ENCODE measurements around the gene TOMM70. TPM values are rescaled to one million over a fixed set of nuclear protein-coding genes. Genes with fewer than 3 reads are reported as not detected.

TOMM70 gene
- total and polyA plus RNA-seq, 2 of the 8 experiments (the other 6 are each of a cell fraction or from before 2014, with no cell fraction given): 10.9 to 52.1 TPM

GRCh38 chr3:100386437-100387074, 14.3 kb downstream of the TOMM70 start:
- Histone ChIP-seq H3K4ac (replicated peaks; ENCODE audit: insufficient read length, low read depth, low read length) (no peak overlapping the region), H3K27ac (ENCODE audit: low read depth, low read length) (no peak overlapping the region), H2AK5ac (ENCODE audit: low read depth, low read length) (no peak overlapping the region), H3K27me3 (replicated peaks in 1 of 4; ENCODE audit: control insufficient read depth in 3 of 4, extremely low read depth in 1 of 4, insufficient read depth in 3 of 4, low read length in 3 of 4) (no peaks in the 10 kb centered on the region), H3K79me1 (ENCODE audit: low read depth, low read length) (no peaks in the 10 kb centered on the region; the same call in 1 of the 2 replicates), H4K8ac (ENCODE audit: extremely low read depth, insufficient read depth, low read length) (no peak overlapping the region), H3K79me2 (ENCODE audit: control insufficient read depth in 1 of 2, insufficient read depth in 2 of 2, low read length in 2 of 2) (peaks cover 3 to 42% of the 10 kb centered on the region in 2 experiments; a peak in 3 of 4 replicates), H2AFZ (ENCODE audit: low read length) (no peak overlapping the region), H2BK120ac (replicated peaks; ENCODE audit: low read depth, low read length) (no peak overlapping the region), H4K5ac (ENCODE audit: insufficient read length, low read depth, low read length) (no peak overlapping the region), H3K36me3 (ENCODE audit: control insufficient read depth in 2 of 4, insufficient read depth in 4 of 4, low read length in 3 of 4) (peaks cover 0 to 50% (median 18%) of the 10 kb centered on the region in 4 experiments; a peak in 7 of 8 replicates), H3K56ac (replicated peaks; ENCODE audit: insufficient read length, low read depth, low read length) (no peak overlapping the region), H3K4me2 (ENCODE audit: insufficient read depth in 1 of 2, low read depth in 2 of 2, low read length in 2 of 2) (no peak overlapping the region), H2BK15ac (ENCODE audit: low read length) (no peak overlapping the region), H3K9me3 (ENCODE audit: insufficient read depth in 2 of 2, low read depth in 1 of 2, low read length in 1 of 2) (no peaks in the 10 kb centered on the region), H3K23ac (ENCODE audit: insufficient read length) (no peak overlapping the region), H2BK12ac (ENCODE audit: low read depth, low read length) (no peak overlapping the region), H3K23me2 (ENCODE audit: low read depth, low read length) (no peaks in the 10 kb centered on the region), H4K20me1 (replicated peaks in 1 of 2; ENCODE audit: control insufficient read depth in 1 of 2, insufficient read depth in 2 of 2, low read length in 2 of 2) (peaks cover 2% of the 10 kb centered on the region in 2 experiments), H2BK20ac (ENCODE audit: low read length) (no peak overlapping the region), H3K18ac (ENCODE audit: extremely low read depth, low read length) (no peak overlapping the region), H3K4me1 (replicated peaks in 1 of 4; ENCODE audit: control insufficient read depth in 3 of 4, insufficient read depth in 4 of 4, low read length in 3 of 4) (no peaks in the 10 kb centered on the region), H3K9ac (replicated peaks in 1 of 4; ENCODE audit: extremely low read depth in 1 of 4, low read depth in 3 of 4, low read length in 3 of 4) (no peak overlapping the region), H4K91ac (replicated peaks; ENCODE audit: insufficient read length, low read length) (no peak overlapping the region), H3K14ac (ENCODE audit: insufficient read length) (no peak overlapping the region), H3K4me3 (ENCODE audit: extremely low read depth in 1 of 4, insufficient read depth in 2 of 4, low read depth in 3 of 4, low read length in 4 of 4) (no peak overlapping the region), H2BK5ac (ENCODE audit: low read depth, low read length) (no peak overlapping the region)
- CTCF ChIA-PET (ENCODE audit: partially characterized antibody): interaction anchor here (1.2 to 1.9 kb wide), 4 partner anchors 15 to 248 kb away, joined by 3 to 6 read pairs (median 4); no protein-coding TSS in a partner anchor
- TF ChIP-seq CBX8 (IDR thresholded peaks at IDR 0.05; ENCODE audit: borderline replicate concordance, low read depth, low read length) (no peak), SIN3A (conservative IDR thresholded peaks at IDR 0.05 in 1 of 2, IDR thresholded peaks at IDR 0.05 in 1 of 2; ENCODE audit: low read depth in 1 of 2, low read length in 2 of 2) (no peak), RNF2 (IDR thresholded peaks at IDR 0.05; ENCODE audit: borderline replicate concordance, low read depth, low read length, missing control alignments, poor library complexity, severe bottlenecking) (no peak), CREB1 (IDR thresholded peaks at IDR 0.05) (no peak), CEBPB (IDR thresholded peaks at IDR 0.05; ENCODE audit: low read depth, low read length) (no peak), SIRT6 (IDR thresholded peaks at IDR 0.05; ENCODE audit: low read length) (no peak), CTCF (IDR thresholded peaks at IDR 0.05; ENCODE audit: control extremely low read depth in 1 of 3, insufficient read depth in 1 of 3, low read depth in 1 of 3, low read length in 3 of 3) (no peak), CHD1 (IDR thresholded peaks at IDR 0.05; ENCODE audit: low read depth, low read length) (no peak), CTBP2 (IDR thresholded peaks at IDR 0.05; ENCODE audit: borderline replicate concordance, insufficient read depth, insufficient read length, low read length) (no peak)
- DNase-seq (ENCODE audit: low read depth in 1 of 2, low spot score in 2 of 2) (no peak), FAIRE-seq (no peak)
- POLR2A ChIA-PET (ENCODE audit: partially characterized antibody): interaction anchor here (3.6 kb wide), 1 partner anchor 14 kb away, joined by 21 read pairs; the partner anchor contains the start of genes LNP1 and TOMM70

Measured in H1 (cell line).